Measurements from ENCODE around the gene EPN3. TPM values are rescaled to one million over a fixed set of nuclear protein-coding genes. Genes with fewer than 3 reads are reported as not detected.

Gene EPN3
- 0.15 to 0.31 TPM (median 0.23 TPM) in 5 replicates for total RNA-seq (2022; extraction: Qiagen RNA extraction; ENCODE audit: low read depth)

DNA sequence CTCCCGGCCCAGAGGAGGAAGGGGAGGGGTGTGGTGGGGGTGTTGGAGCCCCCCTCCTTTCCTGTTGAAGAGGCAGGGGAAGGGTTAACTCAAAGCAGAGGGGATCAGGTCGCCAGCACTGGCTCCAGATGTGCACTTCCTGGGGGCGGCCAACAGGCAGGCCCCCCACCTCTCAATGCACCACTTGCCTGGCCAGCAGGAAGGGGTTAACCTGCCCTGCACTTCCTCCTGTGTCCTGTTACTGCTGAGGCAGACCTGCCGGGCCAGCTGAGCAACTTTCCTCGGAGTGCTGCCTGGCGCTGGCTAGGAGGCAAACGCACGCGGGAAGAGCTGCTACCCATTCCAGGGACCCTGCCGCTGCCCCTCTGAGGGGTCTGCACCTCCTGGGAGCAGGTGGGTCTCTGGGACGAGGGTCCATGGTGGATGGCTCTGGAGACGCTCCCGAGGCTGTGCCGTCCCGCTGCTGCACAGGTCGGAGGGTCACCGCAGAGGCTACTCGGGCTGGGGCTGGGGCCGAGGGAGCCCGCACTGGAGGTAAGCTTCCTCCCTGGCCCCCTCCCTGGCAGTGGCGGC, at the start of gene EPN3:
Gene EPN3, plus strand, starts transcription at position 284 of the 573 bp plus-strand sequence. CDS start 3,822 bp downstream, outside the sequence.

DNA sequence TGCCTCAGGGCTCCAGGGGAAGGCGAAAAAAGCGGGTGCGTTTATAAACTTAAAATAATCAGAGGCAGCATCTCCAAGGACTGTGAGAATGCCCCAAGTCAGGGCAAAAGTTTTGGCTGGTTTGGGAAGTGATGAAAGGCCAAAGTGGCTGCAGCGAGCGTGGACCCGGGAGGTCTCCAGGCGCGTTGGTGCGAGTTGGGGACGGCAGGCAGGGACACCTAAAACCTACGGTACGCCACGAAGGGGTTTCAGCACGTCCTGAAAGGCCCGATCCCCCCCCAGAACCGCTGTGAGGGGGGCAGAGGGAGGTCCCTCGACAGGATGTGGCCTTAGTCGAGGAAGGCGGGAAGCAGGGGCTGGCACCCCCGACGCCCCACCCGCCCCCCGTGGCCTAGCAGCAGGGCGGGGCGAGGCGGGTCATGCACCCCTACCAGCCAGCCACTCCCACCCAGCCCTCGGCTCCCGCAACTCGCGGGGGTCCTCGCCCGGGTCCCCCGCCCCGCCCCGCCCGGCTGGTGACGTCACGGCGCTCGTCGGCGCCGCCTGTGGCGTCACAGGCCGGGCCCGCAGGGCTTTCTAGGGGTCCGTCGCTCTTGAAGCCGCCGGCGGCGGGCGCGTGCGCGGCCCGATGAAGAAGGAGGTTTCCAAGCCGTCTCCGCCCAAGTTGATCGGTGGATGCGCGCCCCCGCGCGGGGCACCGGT, 24.5 kb upstream of the EPN3 start, which contains the start of gene MYCBPAP:
Gene MYCBPAP, plus strand, starts transcription at position 569 of the 702 bp plus-strand sequence. CDS start 236 bp downstream, outside the sequence.

DNA sequence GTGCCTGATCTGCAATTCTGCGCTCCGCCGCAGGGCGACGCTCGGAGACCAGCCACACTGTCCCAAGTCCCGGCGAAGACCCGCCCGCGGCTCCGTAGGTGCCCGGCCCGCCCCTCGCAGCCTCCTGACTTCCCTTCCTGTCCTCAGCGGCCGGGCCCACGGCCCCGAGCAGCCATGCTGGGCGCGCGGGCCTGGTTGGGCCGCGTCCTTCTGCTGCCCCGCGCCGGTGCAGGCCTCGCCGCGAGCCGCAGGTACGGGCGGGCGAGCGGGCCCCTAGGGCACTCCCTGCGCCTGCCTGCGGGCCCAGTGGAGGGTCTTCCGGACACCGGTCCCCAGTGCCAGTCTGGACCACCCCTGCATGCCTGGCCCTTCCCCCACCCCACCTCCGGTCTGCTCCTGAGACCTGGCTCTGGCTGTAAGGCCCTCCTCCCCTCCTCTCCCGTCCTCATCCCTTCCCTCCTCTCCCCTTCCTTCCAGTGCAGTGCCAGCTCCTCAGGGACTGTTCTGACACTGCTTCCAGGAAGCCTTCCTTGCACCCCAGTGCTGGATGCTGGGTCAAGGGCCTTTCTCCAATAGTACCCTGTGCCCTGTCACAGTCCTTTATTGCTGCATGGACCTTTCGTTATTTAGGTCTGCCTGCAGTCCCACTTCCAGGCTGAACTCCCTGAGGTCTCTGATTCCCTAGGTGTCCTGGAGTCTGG, 14.7 kb downstream of the EPN3 start, which contains the start of gene SPATA20:
Gene SPATA20, plus strand, starts transcription at position 140 of the 701 bp plus-strand sequence. Its CDS starts 35 bp downstream, at position 175.

GRCh38 chr17:50560185-50560824, 27.8 kb downstream of the EPN3 start, which contains the start of gene CACNA1G:
Gene CACNA1G, plus strand, starts transcription at chr17:50560715. Its CDS starts 745 bp downstream, at chr17:50561460.

Other genes with a start within 250 kb of the EPN3 start
- 18.5 to 26.0 TPM (median 21.9 TPM) in 5 replicates for gene XYLT2, start 186.6 kb upstream of the EPN3 start, total RNA-seq (2022; extraction: Qiagen RNA extraction; ENCODE audit: low read depth)
- 138 to 166 TPM (median 143 TPM) in 5 replicates for gene MRPL27, start 159.6 kb upstream of the EPN3 start, total RNA-seq (2022; extraction: Qiagen RNA extraction; ENCODE audit: low read depth)
- 15.2 to 17.4 TPM (median 16.0 TPM) in 5 replicates for gene EME1, start 159.5 kb upstream of the EPN3 start, total RNA-seq (2022; extraction: Qiagen RNA extraction; ENCODE audit: low read depth)
- 237 to 256 TPM (median 243 TPM) in 5 replicates for gene LRRC59, start 135.2 kb upstream of the EPN3 start, total RNA-seq (2022; extraction: Qiagen RNA extraction; ENCODE audit: low read depth)
- gene ACSF2, start 106.5 kb upstream of the EPN3 start, total RNA-seq (2022; extraction: Qiagen RNA extraction; ENCODE audit: low read depth), result 10.0 to 14.9 TPM (median 13.5 TPM) in 5 replicates
- gene CHAD, start 63.9 kb upstream of the EPN3 start, total RNA-seq (2022; extraction: Qiagen RNA extraction; ENCODE audit: low read depth), result not detected in 5 replicates
- 25.7 to 40.1 TPM (median 36.4 TPM) in 5 replicates for gene RSAD1, start 53.9 kb upstream of the EPN3 start, total RNA-seq (2022; extraction: Qiagen RNA extraction; ENCODE audit: low read depth)
- 0.07 to 1.0 TPM (median 0.45 TPM) in 5 replicates for gene MYCBPAP, start 24.3 kb upstream of the EPN3 start, total RNA-seq (2022; extraction: Qiagen RNA extraction; ENCODE audit: low read depth)
- 73.4 to 87.2 TPM (median 79.8 TPM) in 5 replicates for gene SPATA20, start 14.4 kb downstream of the EPN3 start, total RNA-seq (2022; extraction: Qiagen RNA extraction; ENCODE audit: low read depth)
- gene CACNA1G, start 28.0 kb downstream of the EPN3 start, total RNA-seq (2022; extraction: Qiagen RNA extraction; ENCODE audit: low read depth), result 3.9 to 5.1 TPM (median 4.4 TPM) in 5 replicates
- gene ABCC3, start 102.1 kb downstream of the EPN3 start, total RNA-seq (2022; extraction: Qiagen RNA extraction; ENCODE audit: low read depth), result 122 to 146 TPM (median 140 TPM) in 5 replicates
- gene ANKRD40, start 175.2 kb downstream of the EPN3 start, total RNA-seq (2022; extraction: Qiagen RNA extraction; ENCODE audit: low read depth), result 45.5 to 50.9 TPM (median 49.6 TPM) in 5 replicates
- gene LUC7L3, start 186.9 kb downstream of the EPN3 start, total RNA-seq (2022; extraction: Qiagen RNA extraction; ENCODE audit: low read depth), result 74.2 to 94.9 TPM (median 85.2 TPM) in 5 replicates
- not detected in 5 replicates for gene ANKRD40CL, start 234.8 kb downstream of the EPN3 start, total RNA-seq (2022; extraction: Qiagen RNA extraction; ENCODE audit: low read depth)